ENCODE measurements around the gene GJA9. TPM values are rescaled to one million over a fixed set of nuclear protein-coding genes. Genes with fewer than 3 reads are reported as not detected.

The GJA9 gene
- total RNA-seq, 1 experiment from 2014 or later = not detected

GRCh38 chr1:38923607-38924006 is 42.2 kb upstream of the GJA9 start:
- TF ChIP-seq ZNF671 (CRISPR knock-in tag; IDR thresholded peaks at IDR 0.05) = no peak
- H3K27me3 Mint-ChIP-seq (ENCODE audit: low read depth) = no peaks in the 10 kb centered on the region
- ATAC-seq (no peak), DNase-seq (ENCODE audit: low spot score) (no peak)
- H3K27ac Mint-ChIP-seq = no peak overlapping the region
- no peak overlapping the region for H3K4me3 Mint-ChIP-seq
- ChIA-PET CTCF (no interaction called here), POLR2A (no interaction called here)
- no peaks in the 10 kb centered on the region for H3K9me3 Mint-ChIP-seq
- H3K36me3 Mint-ChIP-seq = no peaks in the 10 kb centered on the region
- peaks cover 4% of the 10 kb centered on the region for H3K4me1 Mint-ChIP-seq

- no peak overlapping the region for H3K27ac Mint-ChIP-seq
- TF ChIP-seq OVOL2 (CRISPR knock-in tag; IDR thresholded peaks at IDR 0.05; ENCODE audit: borderline replicate concordance) = no peak
- no peak for TF ChIP-seq FOXK1 (CRISPR knock-in tag; IDR thresholded peaks at IDR 0.05)
- TF ChIP-seq ELF4 (CRISPR knock-in tag; IDR thresholded peaks at IDR 0.05; ENCODE audit: low read depth) = no peak
- TF ChIP-seq E2F1 (CRISPR knock-in tag; IDR thresholded peaks at IDR 0.05) = no peak
- TF ChIP-seq SMAD4 (CRISPR knock-in tag; IDR thresholded peaks at IDR 0.05) = no peak
- no peak for TF ChIP-seq ZMAT4 (CRISPR knock-in tag; IDR thresholded peaks at IDR 0.05)
- TF ChIP-seq TEAD1 (CRISPR knock-in tag; IDR thresholded peaks at IDR 0.05) = no peak
- no peak for TF ChIP-seq FOXP1 (CRISPR knock-in tag; IDR thresholded peaks at IDR 0.05; ENCODE audit: borderline replicate concordance)
- no peak for TF ChIP-seq AFF4 (CRISPR knock-in tag; IDR thresholded peaks at IDR 0.05; ENCODE audit: borderline replicate concordance)
- TF ChIP-seq PREB (CRISPR knock-in tag; IDR thresholded peaks at IDR 0.05; ENCODE audit: borderline replicate concordance) = no peak
- TF ChIP-seq ZNF671 (CRISPR knock-in tag; IDR thresholded peaks at IDR 0.05) = no peak
- no peak for TF ChIP-seq ZSCAN18 (CRISPR knock-in tag; IDR thresholded peaks at IDR 0.05)
- TF ChIP-seq ZNF512 (CRISPR knock-in tag; IDR thresholded peaks at IDR 0.05; ENCODE audit: borderline replicate concordance) = no peak
- no peak for TF ChIP-seq NR1H2 (CRISPR knock-in tag; IDR thresholded peaks at IDR 0.05)
- no peak for TF ChIP-seq ZBTB21 (CRISPR knock-in tag; IDR thresholded peaks at IDR 0.05; ENCODE audit: borderline replicate concordance)
- TF ChIP-seq RORB (CRISPR knock-in tag; IDR thresholded peaks at IDR 0.05) = no peak
- no peak for TF ChIP-seq MYBL2 (CRISPR knock-in tag; IDR thresholded peaks at IDR 0.05)
- TF ChIP-seq MLX (CRISPR knock-in tag; IDR thresholded peaks at IDR 0.05) = no peak
- no peak for TF ChIP-seq CBFB (CRISPR knock-in tag; IDR thresholded peaks at IDR 0.05; ENCODE audit: low read depth)
- ChIA-PET POLR2A (interaction anchor here (0.5 kb wide), 1 partner anchor 819 kb away, joined by 3 read pairs; the partner anchor contains the start of gene PPIE), CTCF (no interaction called here)
- H3K4me3 Mint-ChIP-seq = no peak overlapping the region
- ATAC-seq (no peak), DNase-seq (ENCODE audit: low spot score) (no peak)
- no peaks in the 10 kb centered on the region for H3K36me3 Mint-ChIP-seq
- H3K4me1 Mint-ChIP-seq = peaks cover 4% of the 10 kb centered on the region
- no peaks in the 10 kb centered on the region for H3K27me3 Mint-ChIP-seq (ENCODE audit: low read depth)
- H3K9me3 Mint-ChIP-seq = no peaks in the 10 kb centered on the region
Measured at GRCh38 chr1:38919130-38919529, 37.7 kb upstream of the GJA9 start.
